Smooth muscle cell (in vitro differentiated cells): ENCODE measurements around the gene PGBD5. TPM values are rescaled to one million over a fixed set of nuclear protein-coding genes. Genes with fewer than 3 reads are reported as not detected.

Experiments
- DNase-seq: peaks from one replicate; lab custom pipeline; 2025; ENCODE audit not compliant: unreplicated experiment; lab: John Stamatoyannopoulos, UW
- H2AFZ ChIP-seq: fragments of 200-600 bp; sonication (generic); 2 replicates; pipeline ENCODE4 v1.6.0; 2016; ENCODE audit warnings: antibody characterized with exemption, low read depth, mild to moderate bottlenecking
- H3F3A ChIP-seq: fragments of 200-600 bp; sonication (generic); 2 replicates; pipeline ENCODE4 v1.6.0; 2017; ENCODE audit warnings: antibody characterized with exemption, low read depth
- H3K27ac ChIP-seq: fragments of 200-600 bp; sonication (generic); 2 replicates; pipeline ENCODE4 v1.5.1; 2016; ENCODE audit warnings: low read depth, mild to moderate bottlenecking
- H3K27me3 ChIP-seq: fragments of 200-600 bp; sonication (generic); 2 replicates; pipeline ENCODE4 v1.6.1; 2016; ENCODE audit warnings: low read depth, mild to moderate bottlenecking
- H3K36me3 ChIP-seq: fragments of 200-600 bp; sonication (generic); 2 replicates; pipeline ENCODE4 v1.5.1; 2016; ENCODE audit warnings: low read depth
- H3K4me1 ChIP-seq: fragments of 200-600 bp; sonication (generic); 2 replicates; pipeline ENCODE4 v1.5.1; 2016; ENCODE audit warnings: low read depth
- H3K4me2 ChIP-seq: fragments of 200-600 bp; sonication (generic); 2 replicates; pipeline ENCODE4 v1.6.0; 2016; ENCODE audit warnings: mild to moderate bottlenecking
- H3K4me3 ChIP-seq: fragments of 200-600 bp; sonication (generic); 2 replicates; pipeline ENCODE4 v1.5.1; 2016; ENCODE audit warnings: mild to moderate bottlenecking
- H3K79me2 ChIP-seq: fragments of 200-600 bp; sonication (generic); 2 replicates; pipeline ENCODE4 v1.6.0; 2016; ENCODE audit warnings: low read depth, mild to moderate bottlenecking
- H3K9ac ChIP-seq: fragments of 200-600 bp; sonication (generic); 2 replicates; pipeline ENCODE4 v1.6.0; 2016; ENCODE audit warnings: low read depth
- H3K9me3 ChIP-seq: fragments of 200-600 bp; sonication (generic); replicated peaks from 2 replicates; pipeline ENCODE4 v1.5.1; 2016; ENCODE audit warnings: low read depth
- H4K20me1 ChIP-seq: fragments of 200-600 bp; sonication (generic); 2 replicates; pipeline ENCODE4 v1.6.0; 2016; ENCODE audit warnings: low read depth
- CTCF ChIP-seq: fragments of 200-600 bp; sonication (generic); IDR thresholded peaks from 2 replicates; pipeline ENCODE4 v1.5.1; 2017; ENCODE audit warnings: borderline replicate concordance, mild to moderate bottlenecking, antibody characterized with exemption; ENCODE audit not compliant: insufficient read depth, poor library complexity, severe bottlenecking
- WGBS: methylation state at CpG from one replicate; pipeline ENCODE4 v1.1.7; 2016; ENCODE audit warnings: low lambda C conversion rate; 5-methylcytosine and 5-hydroxymethylcytosine counted together
- polyA plus RNA-seq: library from polyadenylated mRNA; unstranded; fragments of >200 nt; fragmentation: Nextera tagmentation; extraction: Ambion mirVana; gene quantifications from 2 replicates; pipeline ENCODE4 v1.2.1, GENCODE V29; 2016
- total RNA-seq: library from RNA; depleted of rRNA; stranded (reverse); fragments of >200 nt; gene quantifications from 2 replicates; pipeline ENCODE4 v1.2.3, GENCODE V29; 2014

Gene PGBD5
- total and polyA plus RNA-seq, 2 experiments from 2014 or later, result 0.83 to 0.94 TPM

- no peaks in the 10 kb centered on the region for H3K4me1 ChIP-seq
- no peaks in the 10 kb centered on the region for H3K79me2 ChIP-seq
- no peak for DNase-seq
- no peaks in the 10 kb centered on the region for H4K20me1 ChIP-seq
- no peaks in the 10 kb centered on the region for H3K9me3 ChIP-seq
- no peak overlapping the region for H3K4me3 ChIP-seq
- no peak overlapping the region for H2AFZ ChIP-seq
- WGBS, result 56% methylated on average over 2 of the region's 2 CpGs
- H3K4me2 ChIP-seq, result no peak overlapping the region
- no peak overlapping the region for H3K9ac ChIP-seq
- H3K36me3 ChIP-seq, result no peaks in the 10 kb centered on the region
- TF ChIP-seq CTCF, result no peak
- no peaks in the 10 kb centered on the region for H3F3A ChIP-seq
- peaks cover 3% of the 10 kb centered on the region for H3K27me3 ChIP-seq
- H3K27ac ChIP-seq, result no peak overlapping the region
Observed at GRCh38 chr1:230453377-230453776, 27.2 kb upstream of the PGBD5 start.

GRCh38 chr1:230441183-230442029 lies 15.3 kb upstream of the PGBD5 start:
- Histone ChIP-seq H3K36me3 (no peaks in the 10 kb centered on the region), H3K27me3 (peaks cover 3% of the 10 kb centered on the region), H4K20me1 (no peaks in the 10 kb centered on the region), H3K79me2 (no peaks in the 10 kb centered on the region), H3K9me3 (no peaks in the 10 kb centered on the region), H3K27ac (no peak overlapping the region), H2AFZ (no peak overlapping the region), H3K4me1 (no peaks in the 10 kb centered on the region), H3K4me3 (no peak overlapping the region), H3K9ac (no peak overlapping the region), H3K4me2 (no peak overlapping the region), H3F3A (no peaks in the 10 kb centered on the region)
- WGBS, result 60% methylated on average over 10 of the region's 10 CpGs
- no peak for DNase-seq
- no peak for TF ChIP-seq CTCF

GRCh38 chr1:230435108-230435507 lies 9.0 kb upstream of the PGBD5 start:
- H3K9me3 ChIP-seq, result no peaks in the 10 kb centered on the region
- H3K4me3 ChIP-seq, result no peak overlapping the region
- TF ChIP-seq CTCF, result no peak
- no peak for DNase-seq
- H3K4me1 ChIP-seq, result no peaks in the 10 kb centered on the region
- H2AFZ ChIP-seq, result no peak overlapping the region
- no peaks in the 10 kb centered on the region for H3F3A ChIP-seq
- WGBS, result 96% methylated on average over 1 of the region's 1 CpG
- no peaks in the 10 kb centered on the region for H4K20me1 ChIP-seq
- H3K36me3 ChIP-seq, result no peaks in the 10 kb centered on the region
- H3K79me2 ChIP-seq, result no peaks in the 10 kb centered on the region
- H3K9ac ChIP-seq, result no peak overlapping the region
- H3K27me3 ChIP-seq, result peaks cover 3% of the 10 kb centered on the region
- H3K4me2 ChIP-seq, result no peak overlapping the region
- H3K27ac ChIP-seq, result no peak overlapping the region

GRCh38 chr1:230431527-230431926 lies 5.4 kb upstream of the PGBD5 start:
- H3K9ac ChIP-seq, result no peak overlapping the region
- no peaks in the 10 kb centered on the region for H3K79me2 ChIP-seq
- H2AFZ ChIP-seq, result no peak overlapping the region
- peaks cover 16% of the 10 kb centered on the region for H3K4me1 ChIP-seq
- H4K20me1 ChIP-seq, result no peaks in the 10 kb centered on the region
- H3K36me3 ChIP-seq, result no peaks in the 10 kb centered on the region
- no peak for TF ChIP-seq CTCF
- peaks cover 28% of the 10 kb centered on the region for H3K27me3 ChIP-seq
- 76% methylated on average over 3 of the region's 3 CpGs for WGBS
- DNase-seq, result no peak
- peaks cover 5% of the 10 kb centered on the region for H3F3A ChIP-seq
- H3K9me3 ChIP-seq, result no peaks in the 10 kb centered on the region
- no peak overlapping the region for H3K4me2 ChIP-seq
- H3K4me3 ChIP-seq, result no peak overlapping the region
- H3K27ac ChIP-seq, result no peak overlapping the region
